Stomach (tissue), 9 donors: Measurements from ENCODE around the gene RPS6KA4. TPM values are rescaled to one million over a fixed set of nuclear protein-coding genes. Genes with fewer than 3 reads are reported as not detected.

Experiments
- DNase-seq, 2 donors: peaks; one replicate each; pipeline versions ENCODE4 v3.0.0 to v3.0.0-alpha.2; 2013 to 2019
- H3K27ac ChIP-seq, 5 donors: fragments of 200-600 bp in 4 of 5; sonication (generic) in 4 of 5; one replicate each; pipeline ENCODE4 v1.5.1; 2013 to 2019; ENCODE audit warnings: mild to moderate bottlenecking in 1 of 5, moderate library complexity in 1 of 5
- H3K27me3 ChIP-seq, 3 donors: fragments of 200-600 bp; sonication (generic); one replicate each; pipeline ENCODE4 v1.5.1; 2017 to 2019; ENCODE audit warnings: mixed run types in 1 of 3
- H3K36me3 ChIP-seq, 4 donors: fragments of 200-600 bp; sonication (generic); 1 replicate in 3 of 4; 2 replicates in 1 of 4; pipeline ENCODE4 v1.5.1; 2016 to 2019
- H3K4me1 ChIP-seq, 4 donors: fragments of 200-600 bp; sonication (generic); one replicate each; pipeline ENCODE4 v1.5.1; 2016 to 2019
- H3K4me3 ChIP-seq, 4 donors: fragments of 200-600 bp; sonication (generic) in 3 of 4; one replicate each; pipeline ENCODE4 v1.5.1; 2016 to 2019; ENCODE audit warnings: mild to moderate bottlenecking in 1 of 4
- H3K9me3 ChIP-seq, 4 donors: fragments of 200-600 bp; sonication (generic); one replicate each; pipeline ENCODE4 v1.5.1; 2016 to 2019
- EP300 ChIP-seq: sonication (generic); formaldehyde crosslinking; IDR thresholded peaks from one replicate; pipeline ENCODE4 v1.6.1; 2017; ENCODE audit warnings: antibody characterized with exemption
- POLR2A ChIP-seq, 4 donors: fragments of 450-650 bp; IDR thresholded peaks; one replicate each; pipeline ENCODE4 v1.6.1; 2016; ENCODE audit warnings: antibody characterized with exemption in 4 of 4, control low read depth in 2 of 4, mild to moderate bottlenecking in 1 of 4, moderate library complexity in 1 of 4
- POLR2AphosphoS5 ChIP-seq, 3 donors: sonication (generic); formaldehyde crosslinking; IDR thresholded peaks; one replicate each; pipeline ENCODE4 v1.6.1; 2016; ENCODE audit warnings: antibody characterized with exemption in 3 of 3
- WGBS, 5 donors: extraction: QIAGEN DNeasy Blood & Tissue Kit in 3 of 5; methylation state at CpG; one replicate each; pipeline versions ENCODE4 v1.1.5 to v1.1.7; 2013 to 2018; 5-methylcytosine and 5-hydroxymethylcytosine counted together
- intact Hi-C: fragments of 100-400 bp; cut with DNase I; formaldehyde crosslinking; loops from one replicate; pipeline ENCODE4 v1.15.1; 2023; ENCODE audit warnings: low total_unique reads
- polyA plus RNA-seq, 3 donors: library from polyadenylated mRNA; stranded (reverse); fragments of 200-250 nt; gene quantifications; one replicate each; pipeline ENCODE4 v1.2.3, GENCODE V29; 2013
- total RNA-seq, 5 donors: library from RNA; depleted of rRNA; stranded (reverse); fragments of >200 nt; gene quantifications; one replicate each; pipeline versions ENCODE4 v1.1.0 to v1.2.3, GENCODE V29; 2014 to 2016
- TF ChIP-seq, protein P1 (sequence below), 7 experiments: fragments of 450-650 bp in 4 of 7; fragments of 200-600 bp in 3 of 7; sonication (generic) in 3 of 7; IDR thresholded peaks; one replicate each; pipeline ENCODE4 v1.5.1; 2016 to 2019; ENCODE audit warnings: antibody characterized with exemption in 7 of 7, control low read depth in 2 of 7, mild to moderate bottlenecking in 1 of 7
- donor health status: healthy with polysubstance abuse.
- donor health status: Bipolar disorder and iron deficiency.
- donor health status: healthy.

The RPS6KA4 gene
- total and polyA plus RNA-seq, 8 donors: 15.4 to 103 (median 29.6) TPM

DNA sequence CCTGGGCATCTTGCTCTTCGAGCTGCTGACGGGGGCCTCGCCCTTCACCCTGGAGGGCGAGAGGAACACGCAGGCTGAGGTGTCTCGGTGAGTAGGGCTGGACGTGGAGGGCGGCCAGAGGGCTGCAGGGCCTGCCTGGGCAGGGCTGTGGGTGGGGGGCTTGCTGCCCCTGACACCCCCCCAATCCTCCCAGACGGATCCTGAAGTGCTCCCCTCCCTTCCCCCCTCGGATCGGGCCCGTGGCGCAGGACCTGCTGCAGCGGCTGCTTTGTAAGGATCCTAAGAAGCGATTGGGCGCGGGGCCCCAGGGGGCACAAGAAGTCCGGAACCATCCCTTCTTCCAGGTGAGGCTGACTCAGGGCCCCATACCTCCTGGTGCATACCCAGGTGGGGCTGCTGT, 2.7 kb downstream of the RPS6KA4 start:
- Histone ChIP-seq H3K4me3 (no peak overlapping the region), H3K36me3 (peaks cover 52 to 65% (median 63%) of the 10 kb centered on the region in 4 donors), H3K27ac (no peak overlapping the region), H3K27me3 (no peaks in the 10 kb centered on the region), H3K4me1 (peaks cover 29 to 44% (median 36%) of the 10 kb centered on the region in 4 donors), H3K9me3 (no peaks in the 10 kb centered on the region)
- TF ChIP-seq POLR2AphosphoS5 (IDR thresholded peaks at IDR 0.05): no peak
- TF ChIP-seq EP300: no peak
- no peak for TF ChIP-seq POLR2A (IDR thresholded peaks at IDR 0.05)
- TF ChIP-seq, protein P1, sequence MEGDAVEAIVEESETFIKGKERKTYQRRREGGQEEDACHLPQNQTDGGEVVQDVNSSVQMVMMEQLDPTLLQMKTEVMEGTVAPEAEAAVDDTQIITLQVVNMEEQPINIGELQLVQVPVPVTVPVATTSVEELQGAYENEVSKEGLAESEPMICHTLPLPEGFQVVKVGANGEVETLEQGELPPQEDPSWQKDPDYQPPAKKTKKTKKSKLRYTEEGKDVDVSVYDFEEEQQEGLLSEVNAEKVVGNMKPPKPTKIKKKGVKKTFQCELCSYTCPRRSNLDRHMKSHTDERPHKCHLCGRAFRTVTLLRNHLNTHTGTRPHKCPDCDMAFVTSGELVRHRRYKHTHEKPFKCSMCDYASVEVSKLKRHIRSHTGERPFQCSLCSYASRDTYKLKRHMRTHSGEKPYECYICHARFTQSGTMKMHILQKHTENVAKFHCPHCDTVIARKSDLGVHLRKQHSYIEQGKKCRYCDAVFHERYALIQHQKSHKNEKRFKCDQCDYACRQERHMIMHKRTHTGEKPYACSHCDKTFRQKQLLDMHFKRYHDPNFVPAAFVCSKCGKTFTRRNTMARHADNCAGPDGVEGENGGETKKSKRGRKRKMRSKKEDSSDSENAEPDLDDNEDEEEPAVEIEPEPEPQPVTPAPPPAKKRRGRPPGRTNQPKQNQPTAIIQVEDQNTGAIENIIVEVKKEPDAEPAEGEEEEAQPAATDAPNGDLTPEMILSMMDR (IDR thresholded peaks at IDR 0.05): no peak
- intact Hi-C loops: no loop called here
- no peak for DNase-seq
- 93 to 97% (median 96%) methylated on average over 10 to 18 of the region's 18 CpGs for WGBS, 5 donors

DNA sequence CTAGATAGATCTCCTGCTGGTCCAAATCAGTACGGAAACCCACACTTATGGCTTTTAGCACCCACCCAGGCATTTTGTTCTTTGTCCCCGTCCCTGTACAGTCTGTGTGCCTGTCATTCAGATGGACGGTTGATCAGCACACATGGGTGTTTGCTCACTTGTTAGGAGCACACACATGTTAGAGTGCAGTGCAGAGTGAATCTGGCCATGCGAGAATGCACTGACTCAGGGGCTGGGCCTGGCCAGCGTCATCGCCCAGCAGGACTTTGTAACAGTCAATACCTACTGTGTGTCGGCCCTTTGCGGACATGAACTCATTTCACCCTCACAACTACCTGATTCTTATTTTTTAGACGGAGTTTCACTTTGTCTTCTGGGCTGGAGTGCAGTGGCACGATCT, 3.4 kb downstream of the RPS6KA4 start:
- TF ChIP-seq, protein P1 (IDR thresholded peaks at IDR 0.05): no peak
- TF ChIP-seq POLR2A (IDR thresholded peaks at IDR 0.05): no peak
- no peak for TF ChIP-seq POLR2AphosphoS5 (IDR thresholded peaks at IDR 0.05)
- TF ChIP-seq EP300: no peak
- H3K27ac ChIP-seq: no peak overlapping the region
- no peaks in the 10 kb centered on the region for H3K27me3 ChIP-seq
- no peak overlapping the region for H3K4me3 ChIP-seq
- intact Hi-C loops: no loop called here
- H3K9me3 ChIP-seq: no peaks in the 10 kb centered on the region
- 93 to 96% (median 94%) methylated on average over 10 of the region's 10 CpGs for WGBS, 5 donors
- H3K36me3 ChIP-seq: peaks cover 53 to 72% (median 70%) of the 10 kb centered on the region in 4 donors
- no peak for DNase-seq
- H3K4me1 ChIP-seq: peaks cover 29 to 37% (median 32%) of the 10 kb centered on the region in 4 donors

DNA sequence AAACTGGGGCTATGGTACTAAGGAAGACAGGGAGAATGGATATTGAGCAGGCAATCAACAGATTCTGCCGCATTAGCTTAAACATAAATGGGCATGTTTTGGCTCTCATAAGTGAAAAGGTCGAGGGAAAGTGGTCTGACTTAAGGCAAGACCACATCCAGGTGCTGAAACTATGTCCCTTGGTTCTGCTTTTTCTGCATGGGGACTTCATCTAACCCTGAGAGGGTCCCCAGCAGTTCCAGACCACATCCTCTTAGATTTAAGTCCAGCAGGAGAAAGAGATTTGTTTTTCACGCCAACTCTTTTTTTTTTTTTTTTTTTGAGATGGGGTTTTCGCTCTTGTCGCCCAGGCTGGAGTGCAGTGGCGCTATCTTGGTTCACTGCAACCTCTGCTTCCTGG, 5.5 kb downstream of the RPS6KA4 start:
- Histone ChIP-seq H3K4me1 (peaks cover 12 to 21% (median 15%) of the 10 kb centered on the region in 4 donors), H3K9me3 (no peaks in the 10 kb centered on the region), H3K27ac (no peak overlapping the region), H3K4me3 (no peak overlapping the region), H3K27me3 (no peaks in the 10 kb centered on the region), H3K36me3 (peaks cover 66 to 93% (median 91%) of the 10 kb centered on the region in 4 donors)
- TF ChIP-seq, protein P1 (IDR thresholded peaks at IDR 0.05): no peak
- TF ChIP-seq POLR2AphosphoS5 (IDR thresholded peaks at IDR 0.05) (no peak), EP300 (no peak), POLR2A (IDR thresholded peaks at IDR 0.05) (no peak)
- WGBS, 5 donors: 83 to 97% (median 91%) methylated on average over 6 of the region's 6 CpGs
- intact Hi-C loops: no loop called here
- DNase-seq: no peak

DNA sequence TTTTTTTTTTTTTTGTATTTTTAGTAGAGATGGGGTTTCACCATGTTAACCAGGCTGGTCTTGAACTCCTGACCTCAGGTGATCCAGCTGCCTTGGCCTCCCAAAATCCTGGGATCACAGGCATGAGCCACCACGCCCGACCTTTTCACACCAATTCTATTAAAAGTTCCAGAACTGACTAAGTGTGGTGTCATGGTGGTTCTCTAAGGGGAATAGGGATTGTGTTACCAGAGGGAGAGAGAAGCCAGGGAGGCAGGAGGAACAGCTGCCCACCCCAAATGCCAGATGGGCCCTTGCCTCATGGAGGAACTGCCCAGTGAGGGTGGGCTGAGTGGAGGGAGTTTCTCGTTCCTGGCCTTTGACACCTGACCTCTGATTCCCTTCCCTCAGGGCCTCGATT, 5.9 kb downstream of the RPS6KA4 start:
- TF ChIP-seq POLR2AphosphoS5 (IDR thresholded peaks at IDR 0.05) (no peak), EP300 (no peak), POLR2A (IDR thresholded peaks at IDR 0.05) (no peak)
- TF ChIP-seq, protein P1 (IDR thresholded peaks at IDR 0.05): no peak
- Histone ChIP-seq H3K27me3 (no peaks in the 10 kb centered on the region), H3K9me3 (no peaks in the 10 kb centered on the region), H3K4me3 (no peak overlapping the region), H3K27ac (no peak overlapping the region), H3K4me1 (peaks cover 8 to 16% (median 10%) of the 10 kb centered on the region in 4 donors), H3K36me3 (peaks cover 71 to 97% (median 96%) of the 10 kb centered on the region in 4 donors)
- intact Hi-C loops: no loop called here
- DNase-seq: no peak
- WGBS, 5 donors: 83 to 91% (median 87%) methylated on average over 4 of the region's 4 CpGs
